Globus pallidus (tissue), 1 donor: ENCODE measurements around the gene PTPRN2.
"Not testable (repeated sequence)": the region's sequence is repeated elsewhere in the genome, so short reads cannot be mapped to it uniquely, and the experiment has no call there.

Source experiments
- DNase-seq: peaks from one replicate; pipeline ENCODE4 v3.0.0-alpha.2; 2015; ENCODE audit warnings: low spot score

PTPRN2 gene

GRCh38 chr7:158467562-158467961 is 120.1 kb downstream of the PTPRN2 start:
- DNase-seq = no peak

GRCh38 chr7:158463317-158463716 is 124.3 kb downstream of the PTPRN2 start:
- DNase-seq = no peak

GRCh38 chr7:158461824-158462223 is 125.8 kb downstream of the PTPRN2 start:
- no peak for DNase-seq

- no peak for DNase-seq
Measured at GRCh38 chr7:158460665-158461064, 127.0 kb downstream of the PTPRN2 start.

- no peak for DNase-seq
Measured at GRCh38 chr7:158458716-158459282, 128.8 kb downstream of the PTPRN2 start.

GRCh38 chr7:158458096-158458495 is 129.5 kb downstream of the PTPRN2 start:
- no peak for DNase-seq

- DNase-seq = not testable (repeated sequence)
Measured at GRCh38 chr7:158457586-158457985, 130.0 kb downstream of the PTPRN2 start.

- no peak for DNase-seq
Measured at GRCh38 chr7:158454631-158455030, 133.0 kb downstream of the PTPRN2 start.

- no peak for DNase-seq
Measured at GRCh38 chr7:158453663-158454062, 134.0 kb downstream of the PTPRN2 start.

GRCh38 chr7:158452331-158452730 is 135.3 kb downstream of the PTPRN2 start:
- DNase-seq = no peak

- DNase-seq = no peak
Measured at GRCh38 chr7:158450476-158451124, 137.0 kb downstream of the PTPRN2 start.

GRCh38 chr7:158449942-158450341 is 137.7 kb downstream of the PTPRN2 start:
- no peak for DNase-seq

- DNase-seq = no peak
Measured at GRCh38 chr7:158449266-158449665, 138.4 kb downstream of the PTPRN2 start.

GRCh38 chr7:158448430-158449100 is 139.1 kb downstream of the PTPRN2 start:
- DNase-seq = no peak

GRCh38 chr7:158447506-158448171 is 140.0 kb downstream of the PTPRN2 start:
- no peak for DNase-seq

- DNase-seq = no peak
Measured at GRCh38 chr7:158447151-158447505, 140.5 kb downstream of the PTPRN2 start.

GRCh38 chr7:158446706-158447105 is 140.9 kb downstream of the PTPRN2 start:
- no peak for DNase-seq

GRCh38 chr7:158446281-158446680 is 141.3 kb downstream of the PTPRN2 start:
- no peak for DNase-seq

GRCh38 chr7:158445421-158446175 is 142.0 kb downstream of the PTPRN2 start:
- DNase-seq = no peak

GRCh38 chr7:158444501-158445420 is 142.9 kb downstream of the PTPRN2 start:
- DNase-seq = no peak
